HEK293T (cell line): ENCODE measurements around the gene MED27.

Experiments used
- CTCF ChIA-PET: fragments of 350-600 bp; formaldehyde crosslinking; extraction: SDS; loops from one replicate; lab custom pipeline; 2021; ENCODE audit warnings: antibody characterized with exemption, inconsistent platforms; lab: Yijun Ruan, JAX
- POLR2A ChIA-PET: fragments of 350-600 bp; formaldehyde crosslinking; extraction: SDS; loops from one replicate; lab custom pipeline; 2020; ENCODE audit warnings: antibody characterized with exemption, inconsistent platforms; lab: Yijun Ruan, JAX
- DNase-seq: peaks from one replicate; pipeline ENCODE4 v3.0.0; 2012; ENCODE audit warnings: mixed read lengths; ENCODE audit errors: extremely low spot score
- ARNT ChIP-seq: fragments of 450-650 bp; IDR thresholded peaks from 2 replicates; pipeline ENCODE4 v1.6.1; 2017; ENCODE audit warnings: mild to moderate bottlenecking
- BHLHE40 ChIP-seq: fragments of 450-650 bp; IDR thresholded peaks from 2 replicates; pipeline ENCODE4 v1.6.1; 2016; ENCODE audit warnings: mild to moderate bottlenecking, moderate library complexity, borderline replicate concordance
- CTBP1 ChIP-seq: fragments of 450-650 bp; IDR thresholded peaks from 2 replicates; pipeline ENCODE4 v1.6.1; 2016; ENCODE audit warnings: borderline replicate concordance
- ELF4 ChIP-seq: fragments of 450-650 bp; IDR thresholded peaks from 2 replicates; pipeline ENCODE4 v1.6.1; 2017; ENCODE audit warnings: antibody characterized with exemption
- FOXA1 ChIP-seq: fragments of 450-650 bp; IDR thresholded peaks from 2 replicates; pipeline ENCODE4 v1.6.1; 2016; ENCODE audit warnings: mild to moderate bottlenecking
- FOXK2 ChIP-seq: fragments of 450-650 bp; IDR thresholded peaks from 2 replicates; pipeline ENCODE4 v1.6.1; 2016; ENCODE audit warnings: mild to moderate bottlenecking
- FOXM1 ChIP-seq: fragments of 450-650 bp; IDR thresholded peaks from 2 replicates; pipeline ENCODE4 v1.6.1; 2017; ENCODE audit warnings: mild to moderate bottlenecking, borderline replicate concordance
- HDGF ChIP-seq: fragments of 450-650 bp; IDR thresholded peaks from 2 replicates; pipeline ENCODE4 v1.6.1; 2017; ENCODE audit warnings: antibody characterized with exemption, borderline replicate concordance
- L3MBTL2 ChIP-seq: fragments of 450-650 bp; conservative IDR thresholded peaks from 2 replicates; pipeline ENCODE4 v1.6.1; 2016; ENCODE audit warnings: mild to moderate bottlenecking
- LEF1 ChIP-seq: fragments of 450-650 bp; IDR thresholded peaks from 2 replicates; pipeline ENCODE4 v1.6.1; 2017; ENCODE audit warnings: mild to moderate bottlenecking, borderline replicate concordance
- NFRKB ChIP-seq: fragments of 450-650 bp; IDR thresholded peaks from 2 replicates; pipeline ENCODE4 v1.6.1; 2016; ENCODE audit warnings: mild to moderate bottlenecking, moderate library complexity
- SP1 ChIP-seq: fragments of 450-650 bp; IDR thresholded peaks from 2 replicates; pipeline ENCODE4 v1.6.1; 2017
- SUZ12 ChIP-seq: fragments of 450-650 bp; IDR thresholded peaks from 2 replicates; pipeline ENCODE4 v1.6.1; 2016; ENCODE audit warnings: mild to moderate bottlenecking
- TARDBP ChIP-seq: fragments of 450-650 bp; IDR thresholded peaks from 2 replicates; pipeline ENCODE4 v1.6.1; 2016
- ZNF384 ChIP-seq: fragments of 450-650 bp; IDR thresholded peaks from 2 replicates; pipeline ENCODE4 v1.6.1; 2016
- TF ChIP-seq, protein P1 (sequence below): fragments of 450-650 bp; IDR thresholded peaks from 2 replicates; pipeline ENCODE4 v1.6.1; 2016

Gene MED27

DNA sequence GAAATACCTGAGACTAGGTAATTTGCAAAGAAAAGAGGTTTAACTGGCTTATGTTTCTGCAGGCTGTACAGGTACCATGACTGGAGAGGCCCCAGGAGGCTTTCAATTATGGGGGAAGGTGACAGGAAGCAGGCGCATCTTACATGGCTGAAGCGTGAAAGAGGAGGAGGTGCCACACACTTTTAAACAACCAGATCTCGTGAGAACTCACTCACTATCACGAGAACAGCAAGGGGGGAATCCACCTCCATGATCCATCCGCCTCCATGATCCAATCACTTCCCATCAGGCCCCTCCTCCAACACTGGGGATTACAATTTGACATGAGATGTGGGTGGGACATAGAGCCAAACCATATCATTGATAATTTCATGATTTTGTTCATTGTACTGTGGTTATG lies 2.5 kb upstream of the MED27 start:
- ChIA-PET POLR2A (no interaction called here), CTCF (no interaction called here)
- no peak for DNase-seq
- TF ChIP-seq FOXK2: no peak
- TF ChIP-seq LEF1: no peak

DNA sequence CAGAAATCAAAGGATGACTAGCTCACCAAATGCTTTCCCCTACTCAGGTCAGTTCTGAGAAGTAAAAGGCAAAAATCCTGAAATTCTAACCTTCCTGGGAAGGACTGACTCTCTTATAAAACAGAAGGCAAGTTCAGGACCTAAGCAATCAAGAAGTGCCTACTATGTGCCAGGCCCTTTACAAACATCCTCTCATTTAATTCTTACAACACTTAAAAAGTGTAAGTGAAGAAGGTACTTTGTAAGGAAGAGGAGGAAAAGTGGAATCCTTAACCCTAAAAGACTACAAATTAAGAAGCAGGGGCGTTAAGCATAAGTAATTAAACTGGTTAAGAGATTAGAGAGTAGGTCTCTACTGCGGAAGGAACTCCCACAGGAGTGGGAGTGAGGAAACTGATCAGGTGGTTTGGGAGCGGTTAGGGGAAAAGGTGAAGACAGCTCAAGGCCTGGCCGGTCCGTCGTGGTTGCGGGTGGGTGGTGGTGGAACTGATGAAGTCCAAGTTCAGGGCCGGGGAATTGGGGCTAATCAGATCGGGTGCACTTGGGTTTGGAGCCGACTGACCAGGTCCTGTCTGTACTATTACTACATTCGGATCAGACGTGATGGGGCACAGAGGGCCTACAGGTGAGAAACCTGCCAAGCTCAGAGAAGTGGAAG lies 839 bp downstream of the MED27 start:
- peak; percentile 15 for DNase-seq
- ChIA-PET POLR2A (interaction anchor here (1.5 kb wide), 1 partner anchor 71 kb away, joined by 4 read pairs; no protein-coding TSS in a partner anchor), CTCF (no interaction called here)
- TF ChIP-seq ZNF384 (no peak), FOXA1 (no peak), ELF4 (no peak), ARNT (no peak), SP1 (no peak), BHLHE40 (no peak), FOXK2 (no peak), SUZ12 (no peak), TARDBP (no peak), FOXM1 (no peak), L3MBTL2 (no peak), LEF1 (no peak), CTBP1 (no peak), HDGF (no peak), NFRKB (no peak)
- TF ChIP-seq, protein P1, sequence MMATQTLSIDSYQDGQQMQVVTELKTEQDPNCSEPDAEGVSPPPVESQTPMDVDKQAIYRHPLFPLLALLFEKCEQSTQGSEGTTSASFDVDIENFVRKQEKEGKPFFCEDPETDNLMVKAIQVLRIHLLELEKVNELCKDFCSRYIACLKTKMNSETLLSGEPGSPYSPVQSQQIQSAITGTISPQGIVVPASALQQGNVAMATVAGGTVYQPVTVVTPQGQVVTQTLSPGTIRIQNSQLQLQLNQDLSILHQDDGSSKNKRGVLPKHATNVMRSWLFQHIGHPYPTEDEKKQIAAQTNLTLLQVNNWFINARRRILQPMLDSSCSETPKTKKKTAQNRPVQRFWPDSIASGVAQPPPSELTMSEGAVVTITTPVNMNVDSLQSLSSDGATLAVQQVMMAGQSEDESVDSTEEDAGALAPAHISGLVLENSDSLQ: no peak

DNA sequence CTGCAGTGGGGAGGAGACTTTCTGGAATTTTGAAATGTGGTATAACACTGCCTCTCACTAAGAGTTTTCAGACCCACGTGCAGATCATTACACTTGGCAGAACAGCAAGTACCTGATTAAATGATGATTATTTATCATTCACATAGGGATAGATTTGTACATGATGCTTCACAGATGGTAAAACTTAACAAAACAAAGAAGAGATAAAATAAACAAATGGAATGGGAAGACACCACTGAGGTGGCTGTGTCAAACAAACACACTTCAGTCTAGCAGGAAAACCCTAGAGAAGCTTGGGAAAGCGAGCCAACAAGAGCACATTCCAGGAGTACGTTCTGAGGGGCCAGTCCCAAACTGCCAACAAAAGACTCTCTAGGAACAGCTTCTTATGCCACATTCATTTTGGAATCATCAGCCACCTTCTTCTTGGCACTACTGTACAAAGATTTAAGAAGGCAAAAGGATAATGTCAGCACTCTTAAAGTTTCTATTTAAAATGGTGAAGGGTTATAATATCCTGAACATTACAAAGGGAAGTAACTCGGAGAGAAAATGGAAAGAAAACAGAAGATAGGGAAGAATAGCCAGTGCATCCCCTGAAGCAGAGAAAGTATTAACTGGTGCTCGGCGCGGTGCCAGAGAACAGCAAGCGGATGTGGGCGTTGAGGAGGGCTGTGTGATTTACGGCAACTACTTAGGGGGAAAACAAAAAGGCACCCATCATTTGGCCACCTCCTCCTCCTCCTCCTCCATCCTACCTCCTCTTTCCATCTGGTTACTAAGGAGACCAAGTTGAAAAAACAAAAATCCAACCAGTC lies 1.6 kb downstream of the MED27 start:
- CTCF ChIA-PET: no interaction called here
- TF ChIP-seq, protein P1: peak; percentile 64
- TF ChIP-seq FOXK2 (no peak), ARNT (no peak), LEF1 (no peak), FOXM1 (no peak), L3MBTL2 (no peak), TARDBP (no peak), CTBP1 (no peak)
- peak; percentile 40 for DNase-seq
- POLR2A ChIA-PET: no interaction called here

DNA sequence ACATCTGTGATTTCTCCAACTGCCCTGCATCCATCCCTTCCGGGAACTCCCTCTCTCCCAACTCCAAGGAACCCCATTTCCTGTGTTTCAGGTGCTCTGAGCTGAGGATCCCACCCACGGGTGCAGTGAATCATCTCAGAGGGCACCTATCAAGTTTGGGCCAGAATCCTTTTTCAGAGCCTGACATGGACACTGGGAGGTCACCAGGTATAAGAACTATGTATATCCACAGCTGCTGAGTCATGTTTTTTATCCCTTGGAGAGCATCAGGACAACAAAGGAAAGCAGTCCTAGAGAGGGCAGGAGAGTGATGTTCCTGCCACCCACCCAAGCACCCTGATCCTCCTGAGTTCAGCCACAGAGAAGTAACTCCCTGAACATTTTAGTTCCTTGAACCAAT lies 3.8 kb downstream of the MED27 start:
- DNase-seq: no peak
- CTCF ChIA-PET: no interaction called here
- POLR2A ChIA-PET: no interaction called here
- TF ChIP-seq HDGF (no peak), SUZ12 (no peak), SP1 (no peak), BHLHE40 (no peak), TARDBP (no peak), NFRKB (no peak), ARNT (no peak), LEF1 (no peak), ELF4 (no peak), FOXK2 (no peak), CTBP1 (no peak), L3MBTL2 (no peak)
- TF ChIP-seq, protein P1: no peak

DNA sequence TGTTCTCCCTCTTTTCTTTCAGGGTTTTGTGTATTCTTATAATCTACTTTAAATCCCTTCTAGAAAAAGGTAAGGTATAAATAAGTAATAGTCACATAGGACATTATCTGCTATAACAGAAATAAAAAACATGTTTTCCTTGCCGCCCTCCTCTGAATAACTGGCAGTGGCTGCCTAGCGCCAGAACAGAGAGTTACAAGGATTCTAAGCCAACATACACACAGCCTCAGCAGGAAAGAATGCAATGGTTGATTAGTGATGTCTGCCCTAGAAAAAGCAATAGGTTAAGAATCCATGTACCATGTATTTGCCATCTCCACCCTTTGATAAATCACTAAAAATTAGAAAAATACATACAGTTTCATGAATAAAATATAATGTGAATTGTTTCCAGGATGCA lies 4.9 kb downstream of the MED27 start:
- no peak for DNase-seq
- POLR2A ChIA-PET: no interaction called here
- CTCF ChIA-PET: no interaction called here
- TF ChIP-seq FOXA1 (no peak), ARNT (no peak), ELF4 (no peak), ZNF384 (no peak), L3MBTL2 (no peak), NFRKB (no peak)

DNA sequence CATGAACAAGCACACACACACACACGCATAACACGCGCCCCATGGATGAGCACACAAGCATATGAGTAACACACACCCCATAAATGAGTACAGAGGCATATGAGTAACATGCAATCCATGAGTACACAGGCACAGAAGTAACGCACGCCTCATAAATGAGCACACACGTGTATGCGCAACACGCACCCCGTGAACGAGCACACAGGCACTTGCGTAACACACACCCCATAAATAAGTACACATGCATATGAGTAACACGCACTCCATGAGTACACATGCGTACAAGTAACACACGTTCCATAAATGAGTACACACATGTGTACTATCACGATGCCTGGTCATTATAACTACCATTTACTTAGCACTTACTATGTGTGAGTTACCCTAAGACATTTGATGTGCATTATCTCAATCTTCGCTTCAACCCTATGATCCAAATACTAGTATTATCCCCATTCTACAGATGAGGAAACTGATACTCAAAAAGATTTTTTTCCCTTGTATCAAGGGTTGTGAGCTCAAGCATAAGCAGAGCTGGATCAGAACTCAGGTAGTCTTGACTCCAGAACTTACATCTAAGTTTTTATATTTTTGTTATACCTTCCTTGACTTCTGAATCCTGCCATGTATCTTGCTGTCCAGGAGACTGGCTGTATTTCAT lies 7.7 kb downstream of the MED27 start:
- POLR2A ChIA-PET: no interaction called here
- no peak for DNase-seq
- no peak for TF ChIP-seq BHLHE40
- TF ChIP-seq FOXM1: no peak
- no peak for TF ChIP-seq SUZ12
- no peak for TF ChIP-seq SP1
- no peak for TF ChIP-seq L3MBTL2
- TF ChIP-seq CTBP1: no peak
- TF ChIP-seq ELF4: no peak
- CTCF ChIA-PET: no interaction called here
